Right lobe of liver (tissue), 6 donors: ENCODE results near the gene CTTN. TPM values are rescaled to one million over a fixed set of nuclear protein-coding genes. Genes with fewer than 3 reads are reported as not detected.

Experiments
- ATAC-seq, 4 donors: fragments of 200-7000 bp; cut with Tn5 transposase; one replicate each; pipeline ENCODE4 v1.9.1; 2020; ENCODE audit warnings: mild to moderate bottlenecking in 4 of 4, moderate library complexity in 4 of 4
- DNase-seq, 3 donors: peaks; one replicate each; pipeline ENCODE4 v3.0.0-alpha.2; 2020
- H3K27ac ChIP-seq, 3 donors: fragments of 200-600 bp; one replicate each; pipeline ENCODE4 v1.8.0; 2022
- H3K27me3 ChIP-seq, 2 donors: fragments of 200-600 bp; one replicate each; pipeline ENCODE4 v1.8.0; 2022
- H3K36me3 ChIP-seq, 4 donors: fragments of 200-600 bp; sonication (generic) in 1 of 4; one replicate each; pipeline versions ENCODE4 v1.5.1 to v1.8.0; 2017 to 2022; ENCODE audit warnings: control low read depth in 1 of 4
- H3K4me1 ChIP-seq, 4 donors: fragments of 200-600 bp; sonication (generic) in 1 of 4; one replicate each; pipeline versions ENCODE4 v1.5.1 to v1.8.0; 2017 to 2022; ENCODE audit warnings: control low read depth in 1 of 4
- H3K4me3 ChIP-seq, 3 donors: fragments of 200-600 bp; one replicate each; pipeline ENCODE4 v1.8.0; 2022
- H3K9me3 ChIP-seq, 4 donors: fragments of 200-600 bp; sonication (generic) in 1 of 4; one replicate each; pipeline versions ENCODE4 v1.5.1 to v1.8.0; 2017 to 2022; ENCODE audit warnings: control low read depth in 1 of 4
- POLR2A ChIP-seq: fragments of 450-650 bp; IDR thresholded peaks from one replicate; pipeline ENCODE4 v1.6.1; 2017; ENCODE audit warnings: antibody characterized with exemption, mild to moderate bottlenecking
- WGBS: methylation state at CpG from one replicate; pipeline ENCODE4 v1.1.6; 2018; ENCODE audit warnings: low coverage, low lambda C conversion rate; ENCODE audit not compliant: insufficient coverage; ENCODE audit errors: missing lambda C conversion rate; 5-methylcytosine and 5-hydroxymethylcytosine counted together
- intact Hi-C, 2 donors: fragments of 100-400 bp; cut with DNase I; formaldehyde crosslinking; loops; one replicate each; pipeline versions ENCODE4 v1.11.2 to v1.14.1; 2022
- total RNA-seq, 6 experiments: library from RNA; depleted of rRNA in 2 of 6; stranded (reverse); fragments of >200 nt in 2 of 6; fragmentation: NEBNext Ultra II Directional in 3 of 6; extraction: Animal tissue kit (Norgen Biotek cat#: 25700) in 3 of 6; gene quantifications; one replicate each; pipeline versions ENCODE4 v1.1.0 to v1.2.4, GENCODE V29; 2016 to 2023
- TF ChIP-seq, protein P1 (sequence below), 4 donors: fragments of 200-600 bp in 3 of 4; fragments of 450-650 bp in 1 of 4; IDR thresholded peaks; one replicate each; pipeline versions ENCODE4 v1.5.1 to v1.8.0; 2016 to 2022; ENCODE audit warnings: antibody characterized with exemption in 4 of 4, mild to moderate bottlenecking in 2 of 4
- donor health status: DM: no; HTN: yes; CAD: no.
- donor health status: DM: no; HTN: no; CAD: no.
- donor health status: DM: no; HTN: no; CAD: no.
- donor health status: DM: no; HTN: yes; CAD: no.
- donor health status: DM: no; HTN: yes; CAD: no.

The CTTN gene
- total RNA-seq, 6 experiments from 2014 or later = 63.6 to 90.8 (median 78.5) TPM

DNA sequence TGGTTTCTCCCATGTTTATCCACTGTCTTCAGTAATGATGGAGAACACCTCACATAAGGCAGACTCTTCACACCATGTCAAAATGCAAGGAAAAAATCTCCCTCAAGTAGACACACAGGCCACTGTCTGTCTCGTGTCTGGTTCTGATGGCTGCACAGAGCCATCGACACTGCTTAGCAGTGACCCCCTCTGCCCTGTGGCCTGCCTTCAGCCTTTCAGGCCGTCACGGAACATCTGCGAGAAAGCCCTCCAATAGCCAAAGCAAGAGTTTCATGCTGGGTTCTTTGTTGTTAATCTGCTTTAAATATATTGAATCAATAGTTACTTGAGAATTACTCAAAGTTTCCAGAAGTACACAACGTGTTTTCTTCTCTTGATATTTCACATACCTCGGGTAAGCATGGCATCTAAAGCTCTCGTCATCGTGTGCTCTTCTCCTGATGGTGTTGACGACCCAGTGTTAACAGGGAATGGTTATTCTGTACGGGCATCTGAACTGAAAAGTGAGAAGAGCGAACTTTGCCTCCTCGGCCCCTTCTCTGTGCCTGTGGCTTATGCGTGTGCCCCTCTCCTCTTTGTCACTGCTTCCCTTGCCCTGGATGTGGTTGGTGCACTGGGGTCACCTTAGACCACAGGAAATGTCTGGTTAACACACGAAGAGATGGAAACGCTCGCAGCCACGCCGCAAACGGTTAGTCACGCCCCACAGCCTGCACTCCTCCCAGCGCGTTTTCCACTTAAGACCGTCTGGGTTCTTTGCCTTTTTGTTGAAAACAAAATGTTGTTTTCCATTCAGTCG is 33.4 kb upstream of the CTTN start:
- Histone ChIP-seq H3K27me3 (no peaks in the 10 kb centered on the region), H3K9me3 (no peaks in the 10 kb centered on the region), H3K36me3 (peaks cover 0 to 43% (median 21%) of the 10 kb centered on the region in 4 donors), H3K27ac (no peak overlapping the region), H3K4me1 (no peaks in the 10 kb centered on the region), H3K4me3 (no peak overlapping the region)
- WGBS = 65% methylated on average over 17 of the region's 25 CpGs
- intact Hi-C loops = no loop called here
- DNase-seq (no peak), ATAC-seq (peak in 1 of 4 donors; percentile 21)
- TF ChIP-seq POLR2A = no peak
- TF ChIP-seq, protein P1, sequence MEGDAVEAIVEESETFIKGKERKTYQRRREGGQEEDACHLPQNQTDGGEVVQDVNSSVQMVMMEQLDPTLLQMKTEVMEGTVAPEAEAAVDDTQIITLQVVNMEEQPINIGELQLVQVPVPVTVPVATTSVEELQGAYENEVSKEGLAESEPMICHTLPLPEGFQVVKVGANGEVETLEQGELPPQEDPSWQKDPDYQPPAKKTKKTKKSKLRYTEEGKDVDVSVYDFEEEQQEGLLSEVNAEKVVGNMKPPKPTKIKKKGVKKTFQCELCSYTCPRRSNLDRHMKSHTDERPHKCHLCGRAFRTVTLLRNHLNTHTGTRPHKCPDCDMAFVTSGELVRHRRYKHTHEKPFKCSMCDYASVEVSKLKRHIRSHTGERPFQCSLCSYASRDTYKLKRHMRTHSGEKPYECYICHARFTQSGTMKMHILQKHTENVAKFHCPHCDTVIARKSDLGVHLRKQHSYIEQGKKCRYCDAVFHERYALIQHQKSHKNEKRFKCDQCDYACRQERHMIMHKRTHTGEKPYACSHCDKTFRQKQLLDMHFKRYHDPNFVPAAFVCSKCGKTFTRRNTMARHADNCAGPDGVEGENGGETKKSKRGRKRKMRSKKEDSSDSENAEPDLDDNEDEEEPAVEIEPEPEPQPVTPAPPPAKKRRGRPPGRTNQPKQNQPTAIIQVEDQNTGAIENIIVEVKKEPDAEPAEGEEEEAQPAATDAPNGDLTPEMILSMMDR (IDR thresholded peaks at IDR 0.05) = no peak

DNA sequence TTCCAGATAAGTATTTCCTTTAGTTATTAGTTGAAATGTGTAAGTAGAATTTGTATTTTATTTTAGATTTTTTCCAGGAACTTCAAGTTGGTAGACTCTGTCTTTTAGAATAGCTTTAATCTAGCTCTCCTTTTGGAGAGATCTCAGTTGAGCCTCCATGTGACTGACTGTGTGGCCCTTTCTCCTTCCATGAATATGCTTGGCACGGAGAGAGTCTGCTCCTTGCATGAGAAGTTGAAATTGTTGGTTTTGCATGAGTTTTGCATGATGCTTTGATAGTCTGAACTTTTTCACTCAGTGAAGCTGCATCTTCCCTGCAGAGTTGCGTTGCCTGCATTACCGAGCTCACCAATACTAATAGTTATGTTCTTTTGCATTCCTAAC is 32.8 kb upstream of the CTTN start:
- H3K4me3 ChIP-seq = no peak overlapping the region
- H3K9me3 ChIP-seq = no peaks in the 10 kb centered on the region
- H3K36me3 ChIP-seq = peaks cover 0 to 39% (median 19%) of the 10 kb centered on the region in 4 donors
- WGBS = 89% methylated on average over 2 of the region's 3 CpGs
- intact Hi-C loops = no loop called here
- DNase-seq (no peak), ATAC-seq (no peak)
- no peaks in the 10 kb centered on the region for H3K4me1 ChIP-seq
- no peaks in the 10 kb centered on the region for H3K27me3 ChIP-seq
- no peak for TF ChIP-seq POLR2A
- TF ChIP-seq, protein P1 (IDR thresholded peaks at IDR 0.05) = no peak
- H3K27ac ChIP-seq = no peak overlapping the region

GRCh38 chr11:70367071-70367470 is 31.3 kb upstream of the CTTN start:
- Histone ChIP-seq H3K36me3 (peaks cover 0 to 38% (median 18%) of the 10 kb centered on the region in 4 donors), H3K4me3 (no peak overlapping the region), H3K27me3 (no peaks in the 10 kb centered on the region), H3K27ac (no peak overlapping the region), H3K4me1 (no peaks in the 10 kb centered on the region), H3K9me3 (no peaks in the 10 kb centered on the region)
- ATAC-seq (no peak), DNase-seq (no peak)
- no peak for TF ChIP-seq POLR2A
- TF ChIP-seq, protein P1 (IDR thresholded peaks at IDR 0.05) = no peak
- WGBS = 63% methylated on average over 8 of the region's 8 CpGs
- intact Hi-C loops = no loop called here

DNA sequence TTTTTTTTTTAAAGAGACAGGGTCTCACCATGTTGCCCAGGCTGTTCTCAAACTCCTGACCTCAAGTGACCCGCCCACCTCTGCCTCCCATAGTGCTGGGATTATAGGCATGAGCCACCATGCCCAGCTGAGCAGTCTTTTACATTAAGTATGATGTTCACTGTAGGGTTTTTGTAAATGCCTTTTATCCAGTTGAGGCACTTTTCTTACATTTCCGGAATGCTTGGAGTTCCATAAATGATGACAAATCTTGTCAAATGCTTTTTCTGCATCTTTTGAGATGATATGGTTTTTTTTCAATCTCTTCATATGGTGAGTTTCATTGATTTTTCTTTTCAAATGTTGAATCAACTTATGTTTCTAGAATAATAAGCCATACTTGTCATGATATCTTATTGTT is 29.4 kb upstream of the CTTN start:
- DNase-seq (no peak), ATAC-seq (no peak)
- TF ChIP-seq, protein P1 (IDR thresholded peaks at IDR 0.05) = no peak
- TF ChIP-seq POLR2A = no peak
- H3K9me3 ChIP-seq = no peaks in the 10 kb centered on the region
- H3K4me1 ChIP-seq = no peaks in the 10 kb centered on the region
- 89% methylated on average over 2 of the region's 2 CpGs for WGBS
- H3K4me3 ChIP-seq = no peak overlapping the region
- peaks cover 4 to 37% (median 14%) of the 10 kb centered on the region in 4 donors for H3K36me3 ChIP-seq
- no peak overlapping the region for H3K27ac ChIP-seq
- intact Hi-C loops = no loop called here
- H3K27me3 ChIP-seq = no peaks in the 10 kb centered on the region
